ENCODE measurements around the gene OR6V1. TPM values are rescaled to one million over a fixed set of nuclear protein-coding genes. Genes with fewer than 3 reads are reported as not detected.

OR6V1 gene
- total RNA-seq, 1 donor, result not detected

DNA sequence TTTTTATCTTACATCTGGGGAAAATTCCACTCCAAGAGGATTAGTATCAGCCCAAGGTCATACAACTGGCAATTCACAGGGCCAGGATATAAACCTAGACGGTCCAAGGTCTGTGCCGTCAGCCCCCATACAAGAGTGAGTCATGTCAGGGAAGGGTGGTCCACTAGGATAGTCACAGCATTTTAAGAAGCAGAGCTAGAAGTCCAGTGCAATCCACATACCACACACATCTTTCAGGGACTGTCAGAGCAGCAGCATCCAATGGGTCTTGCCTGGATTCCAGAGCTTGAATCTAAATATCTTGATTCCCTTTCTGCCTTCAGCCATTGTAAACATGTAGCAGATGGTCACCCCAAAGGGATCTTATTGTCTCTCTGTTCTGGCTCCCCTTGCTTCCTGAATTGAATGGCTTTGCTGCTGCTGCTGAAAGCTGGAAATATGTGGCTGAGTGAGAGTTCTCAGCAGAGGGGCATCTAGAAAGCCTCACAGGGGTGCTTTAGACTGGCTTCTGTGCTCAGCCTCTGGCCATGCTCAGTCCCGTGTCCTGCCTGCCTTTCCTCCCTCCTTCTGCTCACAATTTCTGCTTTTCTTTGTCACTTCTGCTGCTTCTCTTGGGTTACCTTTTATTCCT is 9.9 kb upstream of the OR6V1 start:
- no peaks in the 10 kb centered on the region for H3K36me3 ChIP-seq (ENCODE audit: insufficient read depth, low read length)
- TF ChIP-seq, protein P1, sequence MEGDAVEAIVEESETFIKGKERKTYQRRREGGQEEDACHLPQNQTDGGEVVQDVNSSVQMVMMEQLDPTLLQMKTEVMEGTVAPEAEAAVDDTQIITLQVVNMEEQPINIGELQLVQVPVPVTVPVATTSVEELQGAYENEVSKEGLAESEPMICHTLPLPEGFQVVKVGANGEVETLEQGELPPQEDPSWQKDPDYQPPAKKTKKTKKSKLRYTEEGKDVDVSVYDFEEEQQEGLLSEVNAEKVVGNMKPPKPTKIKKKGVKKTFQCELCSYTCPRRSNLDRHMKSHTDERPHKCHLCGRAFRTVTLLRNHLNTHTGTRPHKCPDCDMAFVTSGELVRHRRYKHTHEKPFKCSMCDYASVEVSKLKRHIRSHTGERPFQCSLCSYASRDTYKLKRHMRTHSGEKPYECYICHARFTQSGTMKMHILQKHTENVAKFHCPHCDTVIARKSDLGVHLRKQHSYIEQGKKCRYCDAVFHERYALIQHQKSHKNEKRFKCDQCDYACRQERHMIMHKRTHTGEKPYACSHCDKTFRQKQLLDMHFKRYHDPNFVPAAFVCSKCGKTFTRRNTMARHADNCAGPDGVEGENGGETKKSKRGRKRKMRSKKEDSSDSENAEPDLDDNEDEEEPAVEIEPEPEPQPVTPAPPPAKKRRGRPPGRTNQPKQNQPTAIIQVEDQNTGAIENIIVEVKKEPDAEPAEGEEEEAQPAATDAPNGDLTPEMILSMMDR (IDR thresholded peaks at IDR 0.05; ENCODE audit: extremely low read depth, low read depth, low read length), result no peak
- no peak for DNase-seq (ENCODE audit: insufficient read length, low spot score, missing footprints)
- H3K27me3 ChIP-seq (ENCODE audit: insufficient read depth, low read length), result no peaks in the 10 kb centered on the region
- H4K20me1 ChIP-seq (ENCODE audit: insufficient read depth, low read length), result no peaks in the 10 kb centered on the region
- no peaks in the 10 kb centered on the region for H3K79me2 ChIP-seq (ENCODE audit: insufficient read depth, low read length)
- no peak overlapping the region for H3K4me3 ChIP-seq (ENCODE audit: insufficient read depth, low read length)
- H2AFZ ChIP-seq (ENCODE audit: low read length), result peak overlapping the region; percentile 3
- no peak overlapping the region for H3K4me2 ChIP-seq (ENCODE audit: insufficient read depth, low read length)
- no peaks in the 10 kb centered on the region for H3K9me3 ChIP-seq (ENCODE audit: low read depth, low read length)
- H3K4me1 ChIP-seq (ENCODE audit: insufficient read depth, low read length), result peaks cover 3% of the 10 kb centered on the region
- peak overlapping the region; percentile 3 for H3K27ac ChIP-seq (ENCODE audit: low read depth, low read length)

GRCh38 chr7:143042790-143043271 is 9.3 kb upstream of the OR6V1 start:
- Histone ChIP-seq H3K4me3 (ENCODE audit: insufficient read depth, low read length) (no peak overlapping the region), H3K4me1 (ENCODE audit: insufficient read depth, low read length) (peaks cover 3% of the 10 kb centered on the region), H3K9me3 (ENCODE audit: low read depth, low read length) (no peaks in the 10 kb centered on the region), H3K36me3 (ENCODE audit: insufficient read depth, low read length) (no peaks in the 10 kb centered on the region), H3K79me2 (ENCODE audit: insufficient read depth, low read length) (no peaks in the 10 kb centered on the region), H4K20me1 (ENCODE audit: insufficient read depth, low read length) (no peaks in the 10 kb centered on the region), H3K27me3 (ENCODE audit: insufficient read depth, low read length) (no peaks in the 10 kb centered on the region), H2AFZ (ENCODE audit: low read length) (no peak overlapping the region), H3K4me2 (ENCODE audit: insufficient read depth, low read length) (no peak overlapping the region), H3K27ac (ENCODE audit: low read depth, low read length) (peak overlapping the region; percentile 3)
- DNase-seq (ENCODE audit: insufficient read length, low spot score, missing footprints), result no peak
- TF ChIP-seq, protein P1 (IDR thresholded peaks at IDR 0.05; ENCODE audit: extremely low read depth, low read depth, low read length), result no peak

DNA sequence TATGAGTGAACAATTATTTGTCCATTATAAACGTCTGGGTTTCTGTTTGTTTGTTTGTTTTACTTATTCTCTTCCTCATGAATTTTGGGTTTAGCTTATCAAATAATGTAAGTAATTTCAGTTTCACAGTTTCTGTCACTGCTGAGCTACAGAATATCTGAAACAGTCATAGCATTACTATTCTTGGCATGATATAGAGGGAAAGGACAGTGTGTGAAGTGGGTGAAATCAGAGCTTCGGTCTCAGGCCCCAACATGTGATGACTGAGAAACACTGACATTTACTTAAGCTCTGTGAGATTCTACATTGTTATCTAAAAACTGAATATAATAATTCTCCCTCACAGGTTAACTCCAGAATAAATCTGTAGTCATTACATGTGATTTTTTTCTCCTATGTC is 8.8 kb upstream of the OR6V1 start:
- H3K27ac ChIP-seq (ENCODE audit: low read depth, low read length), result no peak overlapping the region
- DNase-seq (ENCODE audit: insufficient read length, low spot score, missing footprints), result no peak

GRCh38 chr7:143046426-143046851 is 5.7 kb upstream of the OR6V1 start:
- H3K4me1 ChIP-seq (ENCODE audit: insufficient read depth, low read length), result peaks cover 3% of the 10 kb centered on the region
- no peaks in the 10 kb centered on the region for H3K36me3 ChIP-seq (ENCODE audit: insufficient read depth, low read length)
- H3K79me2 ChIP-seq (ENCODE audit: insufficient read depth, low read length), result no peaks in the 10 kb centered on the region
- no peaks in the 10 kb centered on the region for H3K27me3 ChIP-seq (ENCODE audit: insufficient read depth, low read length)
- H2AFZ ChIP-seq (ENCODE audit: low read length), result no peak overlapping the region
- no peak overlapping the region for H3K4me3 ChIP-seq (ENCODE audit: insufficient read depth, low read length)
- DNase-seq (ENCODE audit: insufficient read length, low spot score, missing footprints), result no peak
- no peaks in the 10 kb centered on the region for H3K9me3 ChIP-seq (ENCODE audit: low read depth, low read length)
- TF ChIP-seq, protein P1 (IDR thresholded peaks at IDR 0.05; ENCODE audit: extremely low read depth, low read depth, low read length), result no peak
- no peaks in the 10 kb centered on the region for H4K20me1 ChIP-seq (ENCODE audit: insufficient read depth, low read length)
- H3K27ac ChIP-seq (ENCODE audit: low read depth, low read length), result no peak overlapping the region
- H3K4me2 ChIP-seq (ENCODE audit: insufficient read depth, low read length), result no peak overlapping the region

More for the DNA sequence above, 8.8 kb upstream of the OR6V1 start:
- Histone ChIP-seq H3K79me2 (ENCODE audit: insufficient read depth, low read length) (no peaks in the 10 kb centered on the region), H3K9me3 (ENCODE audit: low read depth, low read length) (no peaks in the 10 kb centered on the region), H3K4me3 (ENCODE audit: insufficient read depth, low read length) (no peak overlapping the region), H3K4me1 (ENCODE audit: insufficient read depth, low read length) (peaks cover 3% of the 10 kb centered on the region), H3K27me3 (ENCODE audit: insufficient read depth, low read length) (no peaks in the 10 kb centered on the region), H4K20me1 (ENCODE audit: insufficient read depth, low read length) (no peaks in the 10 kb centered on the region), H3K36me3 (ENCODE audit: insufficient read depth, low read length) (no peaks in the 10 kb centered on the region), H2AFZ (ENCODE audit: low read length) (no peak overlapping the region), H3K4me2 (ENCODE audit: insufficient read depth, low read length) (no peak overlapping the region)
- TF ChIP-seq, protein P1 (IDR thresholded peaks at IDR 0.05; ENCODE audit: extremely low read depth, low read depth, low read length), result no peak
